ENCODE results near the gene INTS12.

DNA sequence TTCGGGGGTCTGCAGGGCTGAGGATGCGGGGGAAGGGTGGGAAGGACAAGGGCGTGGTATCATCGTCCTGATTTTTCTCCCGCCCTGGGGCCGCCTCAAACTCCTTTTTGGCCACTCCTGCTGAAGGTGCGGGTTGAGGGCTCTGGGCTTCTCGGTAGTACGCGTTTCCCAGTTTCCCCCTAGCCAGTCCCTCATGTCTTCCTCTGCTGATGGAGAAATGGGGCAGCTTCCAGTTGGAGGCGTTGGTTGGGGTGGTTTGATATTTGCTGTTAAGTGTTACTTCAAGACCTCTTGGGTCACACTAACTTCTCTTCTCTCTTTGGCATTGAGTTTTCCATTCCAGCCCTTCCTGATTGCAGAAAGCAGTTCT, 577 bp upstream of the INTS12 start:
- TF ChIP-seq, protein P1, sequence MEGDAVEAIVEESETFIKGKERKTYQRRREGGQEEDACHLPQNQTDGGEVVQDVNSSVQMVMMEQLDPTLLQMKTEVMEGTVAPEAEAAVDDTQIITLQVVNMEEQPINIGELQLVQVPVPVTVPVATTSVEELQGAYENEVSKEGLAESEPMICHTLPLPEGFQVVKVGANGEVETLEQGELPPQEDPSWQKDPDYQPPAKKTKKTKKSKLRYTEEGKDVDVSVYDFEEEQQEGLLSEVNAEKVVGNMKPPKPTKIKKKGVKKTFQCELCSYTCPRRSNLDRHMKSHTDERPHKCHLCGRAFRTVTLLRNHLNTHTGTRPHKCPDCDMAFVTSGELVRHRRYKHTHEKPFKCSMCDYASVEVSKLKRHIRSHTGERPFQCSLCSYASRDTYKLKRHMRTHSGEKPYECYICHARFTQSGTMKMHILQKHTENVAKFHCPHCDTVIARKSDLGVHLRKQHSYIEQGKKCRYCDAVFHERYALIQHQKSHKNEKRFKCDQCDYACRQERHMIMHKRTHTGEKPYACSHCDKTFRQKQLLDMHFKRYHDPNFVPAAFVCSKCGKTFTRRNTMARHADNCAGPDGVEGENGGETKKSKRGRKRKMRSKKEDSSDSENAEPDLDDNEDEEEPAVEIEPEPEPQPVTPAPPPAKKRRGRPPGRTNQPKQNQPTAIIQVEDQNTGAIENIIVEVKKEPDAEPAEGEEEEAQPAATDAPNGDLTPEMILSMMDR (IDR thresholded peaks at IDR 0.05), result no peak
- TF ChIP-seq POLR2A (IDR thresholded peaks at IDR 0.05), result no peak

All from testis (tissue), 2 donors.